ENCODE data around the gene RPUSD4.

DNA sequence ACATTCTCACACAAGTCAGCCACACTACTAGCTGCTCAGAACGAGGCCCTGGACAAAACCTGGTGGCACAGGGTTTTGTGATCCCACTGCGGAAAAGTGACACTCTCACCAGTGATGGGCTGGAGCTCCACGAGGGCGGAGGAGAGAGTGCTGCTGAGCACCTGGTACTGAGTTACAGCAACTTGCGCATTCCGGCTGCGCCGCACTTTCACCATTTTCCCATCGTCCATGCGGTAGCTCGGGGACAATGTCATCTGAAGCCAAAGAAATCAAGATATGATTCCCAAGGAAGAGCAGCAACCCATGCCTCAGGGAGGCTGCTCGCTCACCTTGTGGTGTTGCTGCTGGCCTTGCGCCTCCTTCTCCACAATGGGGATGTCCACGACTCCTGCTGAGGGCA is 6.1 kb downstream of the RPUSD4 start:
- TF ChIP-seq EZH2 (IDR thresholded peaks at IDR 0.05; ENCODE audit: low read length, unreplicated experiment) (no peak), CTCF (conservative IDR thresholded peaks at IDR 0.05; ENCODE audit: low read depth, low read length) (no peak), EZH2phosphoT487 (IDR thresholded peaks at IDR 0.05; ENCODE audit: borderline replicate concordance, low read length) (no peak)

All from PC-3 (cell line).